Panc1 (cell line): ENCODE results near the gene KDM4B. TPM values are rescaled to one million over a fixed set of nuclear protein-coding genes. Genes with fewer than 3 reads are reported as not detected.
A peak's percentile ranks its signal among the peaks of the same experiment; 100 is the strongest.

Experiments
- ATAC-seq: fragments of 200-7000 bp; cut with Tn5 transposase; 2 replicates; pipeline ENCODE4 v1.9.1; 2020; ENCODE audit warnings: mild to moderate bottlenecking, moderate library complexity
- BruUV-seq: library from RNA; stranded (reverse); fragments of 400-500 nt; replicated peaks from 2 replicates; lab custom pipeline; 2021; lab: Mats Ljungman, UMichigan
- CTCF ChIA-PET: fragments of 300-600 bp; sonication (Branson Sonifier 250); formaldehyde crosslinking; loops from one replicate; lab custom pipeline; 2022; ENCODE audit warnings: antibody characterized with exemption; lab: Charles Lee
- POLR2A ChIA-PET: fragments of 300-600 bp; sonication (Branson Sonifier 250); formaldehyde crosslinking; loops from one replicate; lab custom pipeline; 2022; ENCODE audit warnings: antibody characterized with exemption; lab: Charles Lee
- DNase-seq: peaks from one replicate; pipeline ENCODE4 v3.0.0-alpha.2; 2010; ENCODE audit warnings: low read depth, low spot score
- H3K27ac ChIP-seq: 2 replicates; pipeline ENCODE4 v1.5.1; 2011; ENCODE audit warnings: mild to moderate bottlenecking, low read length, inconsistent platforms
- H3K27me3 ChIP-seq: fragments of 200-500 bp; sonication (Bioruptor generic); 2 replicates; pipeline ENCODE4 v1.6.0; 2014; ENCODE audit warnings: low read length, inconsistent platforms; ENCODE audit not compliant: control insufficient read depth, insufficient read depth
- H3K36me3 ChIP-seq: fragments of 200-500 bp; sonication (Bioruptor generic); 2 replicates; pipeline ENCODE4 v1.5.1; 2014; ENCODE audit warnings: inconsistent platforms, mild to moderate bottlenecking, low read length, moderate library complexity; ENCODE audit not compliant: control insufficient read depth, insufficient read depth
- H3K4me1 ChIP-seq: 2 replicates; pipeline ENCODE4 v1.5.1; 2011; ENCODE audit warnings: inconsistent platforms, mild to moderate bottlenecking, low read length, moderate library complexity; ENCODE audit not compliant: control insufficient read depth, insufficient read depth
- H3K4me3 ChIP-seq, 2 experiments: 2 replicates each; pipeline ENCODE4 v1.5.1; 2011 to 2012; ENCODE audit warnings: low read depth in 2 of 2, low read length in 2 of 2, mild to moderate bottlenecking in 2 of 2, inconsistent platforms in 1 of 2, moderate library complexity in 1 of 2
- H3K9me3 ChIP-seq: fragments of 200-500 bp; sonication (Bioruptor generic); 2 replicates; pipeline ENCODE4 v1.5.1; 2014; ENCODE audit warnings: low read depth, mild to moderate bottlenecking, inconsistent platforms, low read length, moderate library complexity; ENCODE audit not compliant: control insufficient read depth, insufficient read depth
- POLR2AphosphoS5 ChIP-seq: IDR thresholded peaks from 2 replicates; pipeline ENCODE4 v1.6.1; 2012; ENCODE audit warnings: mild to moderate bottlenecking, low read depth, low read length, moderate library complexity
- SIN3A ChIP-seq: IDR thresholded peaks from 2 replicates; pipeline ENCODE4 v1.6.1; 2012; ENCODE audit warnings: low read depth, mild to moderate bottlenecking, low read length, moderate library complexity, borderline replicate concordance; ENCODE audit not compliant: insufficient read depth
- TCF7L2 ChIP-seq: IDR thresholded peaks from 2 replicates; pipeline ENCODE4 v1.6.1; 2011; ENCODE audit warnings: mild to moderate bottlenecking, low read depth, low read length, inconsistent platforms
- in situ Hi-C: cut with HindIII; loops from 2 replicates; pipeline ENCODE4 v1.10.0; 2016; ENCODE audit warnings: low sequenced_read_pairs, low pct_unique_long_range_greater_than_20kb
- intact Hi-C: fragments of 100-400 bp; cut with micrococcal nuclease; formaldehyde crosslinking; loops from one replicate; pipeline ENCODE4 v1.10.0; 2022; ENCODE audit not compliant: unreplicated experiment
- total RNA-seq: library from RNA; stranded (reverse); gene quantifications from one replicate; pipeline ENCODE4 v1.2.1, GENCODE V29; 2021; ENCODE audit not compliant: unreplicated experiment
- TF ChIP-seq, protein P1 (sequence below), 2 experiments: IDR thresholded peaks; 2 replicates each; pipeline ENCODE4 v1.6.1; 2011 to 2012; ENCODE audit warnings: low read depth in 2 of 2, control low read depth in 1 of 2, low read length in 1 of 2, mild to moderate bottlenecking in 1 of 2, moderate library complexity in 1 of 2; ENCODE audit not compliant: insufficient read depth in 1 of 2
- TF ChIP-seq, protein P2 (sequence below): fragments of 450-650 bp; IDR thresholded peaks from 2 replicates; pipeline ENCODE4 v1.5.1; 2017; ENCODE audit warnings: mild to moderate bottlenecking

KDM4B gene
- total RNA-seq, 1 experiment from 2014 or later = 18.4 TPM

DNA sequence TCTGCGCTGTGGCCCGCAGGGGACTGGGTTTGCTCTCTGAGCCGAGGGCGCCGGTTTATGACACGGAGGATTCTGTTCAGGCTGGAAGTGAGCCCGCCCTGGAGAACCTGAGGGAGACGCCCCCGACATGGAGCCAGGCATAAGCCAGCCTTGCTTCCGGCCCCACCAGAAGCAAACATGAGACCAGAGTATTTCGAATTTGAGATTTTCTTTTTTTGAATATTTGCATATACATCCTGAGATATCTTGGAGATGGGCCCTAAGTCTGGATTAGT, 72.9 kb downstream of the KDM4B start:
- Histone ChIP-seq H3K27me3 (no peaks in the 10 kb centered on the region), H3K4me1 (peaks cover 9% of the 10 kb centered on the region), H3K9me3 (no peaks in the 10 kb centered on the region), H3K27ac (no peak overlapping the region), H3K36me3 (no peaks in the 10 kb centered on the region), H3K4me3 (no peak overlapping the region)
- in situ Hi-C loops = no loop called here
- intact Hi-C loops = no loop called here
- no TSS peak for BruUV-seq
- DNase-seq = no peak
- ATAC-seq = no peak
- TF ChIP-seq, protein P1, sequence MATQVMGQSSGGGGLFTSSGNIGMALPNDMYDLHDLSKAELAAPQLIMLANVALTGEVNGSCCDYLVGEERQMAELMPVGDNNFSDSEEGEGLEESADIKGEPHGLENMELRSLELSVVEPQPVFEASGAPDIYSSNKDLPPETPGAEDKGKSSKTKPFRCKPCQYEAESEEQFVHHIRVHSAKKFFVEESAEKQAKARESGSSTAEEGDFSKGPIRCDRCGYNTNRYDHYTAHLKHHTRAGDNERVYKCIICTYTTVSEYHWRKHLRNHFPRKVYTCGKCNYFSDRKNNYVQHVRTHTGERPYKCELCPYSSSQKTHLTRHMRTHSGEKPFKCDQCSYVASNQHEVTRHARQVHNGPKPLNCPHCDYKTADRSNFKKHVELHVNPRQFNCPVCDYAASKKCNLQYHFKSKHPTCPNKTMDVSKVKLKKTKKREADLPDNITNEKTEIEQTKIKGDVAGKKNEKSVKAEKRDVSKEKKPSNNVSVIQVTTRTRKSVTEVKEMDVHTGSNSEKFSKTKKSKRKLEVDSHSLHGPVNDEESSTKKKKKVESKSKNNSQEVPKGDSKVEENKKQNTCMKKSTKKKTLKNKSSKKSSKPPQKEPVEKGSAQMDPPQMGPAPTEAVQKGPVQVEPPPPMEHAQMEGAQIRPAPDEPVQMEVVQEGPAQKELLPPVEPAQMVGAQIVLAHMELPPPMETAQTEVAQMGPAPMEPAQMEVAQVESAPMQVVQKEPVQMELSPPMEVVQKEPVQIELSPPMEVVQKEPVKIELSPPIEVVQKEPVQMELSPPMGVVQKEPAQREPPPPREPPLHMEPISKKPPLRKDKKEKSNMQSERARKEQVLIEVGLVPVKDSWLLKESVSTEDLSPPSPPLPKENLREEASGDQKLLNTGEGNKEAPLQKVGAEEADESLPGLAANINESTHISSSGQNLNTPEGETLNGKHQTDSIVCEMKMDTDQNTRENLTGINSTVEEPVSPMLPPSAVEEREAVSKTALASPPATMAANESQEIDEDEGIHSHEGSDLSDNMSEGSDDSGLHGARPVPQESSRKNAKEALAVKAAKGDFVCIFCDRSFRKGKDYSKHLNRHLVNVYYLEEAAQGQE (IDR thresholded peaks at IDR 0.05; ENCODE audit: insufficient read depth in 1 of 2, low read depth in 2 of 2, low read length in 1 of 2) = no peak
- TF ChIP-seq TCF7L2 = no peak
- no peak for TF ChIP-seq SIN3A
- TF ChIP-seq POLR2AphosphoS5 = no peak
- TF ChIP-seq, protein P2, sequence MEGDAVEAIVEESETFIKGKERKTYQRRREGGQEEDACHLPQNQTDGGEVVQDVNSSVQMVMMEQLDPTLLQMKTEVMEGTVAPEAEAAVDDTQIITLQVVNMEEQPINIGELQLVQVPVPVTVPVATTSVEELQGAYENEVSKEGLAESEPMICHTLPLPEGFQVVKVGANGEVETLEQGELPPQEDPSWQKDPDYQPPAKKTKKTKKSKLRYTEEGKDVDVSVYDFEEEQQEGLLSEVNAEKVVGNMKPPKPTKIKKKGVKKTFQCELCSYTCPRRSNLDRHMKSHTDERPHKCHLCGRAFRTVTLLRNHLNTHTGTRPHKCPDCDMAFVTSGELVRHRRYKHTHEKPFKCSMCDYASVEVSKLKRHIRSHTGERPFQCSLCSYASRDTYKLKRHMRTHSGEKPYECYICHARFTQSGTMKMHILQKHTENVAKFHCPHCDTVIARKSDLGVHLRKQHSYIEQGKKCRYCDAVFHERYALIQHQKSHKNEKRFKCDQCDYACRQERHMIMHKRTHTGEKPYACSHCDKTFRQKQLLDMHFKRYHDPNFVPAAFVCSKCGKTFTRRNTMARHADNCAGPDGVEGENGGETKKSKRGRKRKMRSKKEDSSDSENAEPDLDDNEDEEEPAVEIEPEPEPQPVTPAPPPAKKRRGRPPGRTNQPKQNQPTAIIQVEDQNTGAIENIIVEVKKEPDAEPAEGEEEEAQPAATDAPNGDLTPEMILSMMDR = no peak
- ChIA-PET POLR2A (no interaction called here), CTCF (no interaction called here)

DNA sequence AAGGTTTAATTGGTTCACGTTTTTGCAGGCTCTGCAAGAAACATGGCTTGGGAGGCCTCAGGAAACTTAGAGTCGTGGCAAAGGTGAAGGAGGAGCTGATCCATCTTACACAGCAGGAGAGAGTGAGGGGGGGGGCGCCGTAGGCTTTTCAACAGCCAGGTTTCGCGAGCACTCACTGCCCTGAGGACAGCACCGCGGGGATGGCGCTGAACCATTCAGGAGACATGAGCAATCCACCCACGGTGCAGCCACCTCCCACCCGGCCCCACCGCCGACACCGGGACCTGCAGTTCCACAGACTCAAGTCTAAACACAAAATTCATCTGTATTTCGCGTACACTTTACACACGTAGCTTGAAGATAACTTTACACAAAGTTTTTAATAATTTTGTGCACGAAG, 73.6 kb downstream of the KDM4B start:
- DNase-seq = no peak
- Histone ChIP-seq H3K9me3 (no peaks in the 10 kb centered on the region), H3K4me3 (no peak overlapping the region), H3K4me1 (peaks cover 9% of the 10 kb centered on the region), H3K27me3 (no peaks in the 10 kb centered on the region), H3K36me3 (no peaks in the 10 kb centered on the region), H3K27ac (no peak overlapping the region)
- BruUV-seq = TSS peak; percentile 68
- in situ Hi-C loops = no loop called here
- intact Hi-C loops = no loop called here
- ChIA-PET POLR2A (no interaction called here), CTCF (no interaction called here)
- ATAC-seq = no peak
- no peak for TF ChIP-seq TCF7L2
- no peak for TF ChIP-seq SIN3A
- TF ChIP-seq, protein P2 = no peak
- TF ChIP-seq, protein P1 (IDR thresholded peaks at IDR 0.05; ENCODE audit: insufficient read depth in 1 of 2, low read depth in 2 of 2, low read length in 1 of 2) = no peak
- no peak for TF ChIP-seq POLR2AphosphoS5
